Activated CD4-positive, alpha-beta T cell treated with anti-CD3 and anti-CD28 coated beads for 24 hours (primary cell): ENCODE results near the gene RFT1.
A peak's percentile ranks its signal among the peaks of the same experiment; 100 is the strongest.
"Not testable (repeated sequence)": the region's sequence is repeated elsewhere in the genome, so short reads cannot be mapped to it uniquely, and the experiment has no call there.

ENCODE experiments used
- DNase-seq, 2 donors: peaks; one replicate each; pipeline ENCODE4 v3.0.0-alpha.2; 2020; ENCODE audit warnings: low read depth in 2 of 2

RFT1 gene

GRCh38 chr3:53163444-53164387 is 33.5 kb upstream of the RFT1 start:
- no peak for DNase-seq

- peak in 1 of 2 donors; percentile 3 for DNase-seq
Observed at GRCh38 chr3:53162672-53163443, 32.6 kb upstream of the RFT1 start.

- DNase-seq, result peak; percentile 16 to 23
Observed at GRCh38 chr3:53161820-53162671, 31.8 kb upstream of the RFT1 start.

GRCh38 chr3:53161450-53161819 is 31.2 kb upstream of the RFT1 start:
- DNase-seq, result peak in 1 of 2 donors; percentile 2

- peak; percentile 61 to 70 for DNase-seq
Observed at GRCh38 chr3:53160660-53161449, 30.6 kb upstream of the RFT1 start, which contains the start of gene PRKCD. Gene PRKCD (plus strand): TSS chr3:53161209. CDS start chr3:53178423, 17,214 bp downstream.

GRCh38 chr3:53160061-53160659 is 29.9 kb upstream of the RFT1 start:
- DNase-seq, result no peak

GRCh38 chr3:53159156-53160060 is 29.2 kb upstream of the RFT1 start:
- no peak for DNase-seq

- DNase-seq, result no peak
Observed at GRCh38 chr3:53158765-53159155, 28.5 kb upstream of the RFT1 start.

GRCh38 chr3:53157974-53158580 is 27.8 kb upstream of the RFT1 start:
- no peak for DNase-seq

- DNase-seq, result no peak
Observed at GRCh38 chr3:53156368-53156834, 26.2 kb upstream of the RFT1 start.

- DNase-seq, result no peak
Observed at GRCh38 chr3:53155760-53156159, 25.5 kb upstream of the RFT1 start.

GRCh38 chr3:53154881-53155285 is 24.6 kb upstream of the RFT1 start:
- DNase-seq, result no peak

- no peak for DNase-seq
Observed at GRCh38 chr3:53153980-53154379, 23.7 kb upstream of the RFT1 start.

GRCh38 chr3:53153264-53153823 is 23.1 kb upstream of the RFT1 start:
- no peak for DNase-seq

- no peak for DNase-seq
Observed at GRCh38 chr3:53151870-53152660, 21.8 kb upstream of the RFT1 start.

GRCh38 chr3:53151465-53151864 is 21.2 kb upstream of the RFT1 start:
- DNase-seq, result no peak

GRCh38 chr3:53151086-53151438 is 20.8 kb upstream of the RFT1 start:
- not testable (repeated sequence) for DNase-seq
